HCT116 (cell line): Measurements from ENCODE around the gene PHACTR1. TPM values are rescaled to one million over a fixed set of nuclear protein-coding genes. Genes with fewer than 3 reads are reported as not detected.

ENCODE experiments used
- ATAC-seq: fragments of 200-7000 bp; cut with Tn5 transposase; 2 replicates; pipeline ENCODE4 v1.9.1; 2020; ENCODE audit warnings: mild to moderate bottlenecking, moderate library complexity
- BruUV-seq: library from RNA; stranded (reverse); fragments of 400-500 nt; replicated peaks from 2 replicates; lab custom pipeline; 2021; lab: Mats Ljungman, UMichigan
- CTCF ChIA-PET: fragments of 300-600 bp; sonication (Branson Sonifier 250); formaldehyde crosslinking; loops from one replicate; lab custom pipeline; 2021; ENCODE audit warnings: antibody characterized with exemption; lab: Charles Lee
- POLR2A ChIA-PET: fragments of 300-600, 350-600 bp; sonication (Branson Sonifier 250); formaldehyde crosslinking; loops from one replicate; lab custom pipeline; 2021; ENCODE audit warnings: antibody characterized with exemption; lab: Charles Lee
- RAD21 ChIA-PET, 2 experiments: fragments of 300-600 bp; sonication (Branson Sonifier 250); formaldehyde crosslinking; loops; one replicate each; lab custom pipeline; 2023; ENCODE audit warnings: low total read pairs in 2 of 2; ENCODE audit not compliant: uncharacterized antibody in 2 of 2, unreplicated experiment in 2 of 2, low non-redundant PET in 1 of 2; lab: Charles Lee
- DNase-seq: peaks from one replicate; pipeline ENCODE4 v3.0.0-alpha.2; 2010; ENCODE audit warnings: low read depth, low spot score
- H2AFZ ChIP-seq: fragments of 200-600 bp; shearing (Covaris generic), sonication (generic); 2 replicates; pipeline ENCODE4 v1.6.1; 2017; ENCODE audit warnings: low read depth, mixed run types, mixed read lengths, antibody characterized with exemption, low read length; ENCODE audit not compliant: poor library complexity, severe bottlenecking
- H3K27ac ChIP-seq: 2 replicates; pipeline ENCODE4 v1.5.1; 2012; ENCODE audit warnings: low read depth, low read length
- H3K27me3 ChIP-seq: fragments of 200-600 bp; sonication (generic); 2 replicates; pipeline ENCODE4 v1.6.1; 2016; ENCODE audit warnings: mixed run types, low read length, mixed read lengths; ENCODE audit not compliant: insufficient read depth
- H3K36me3 ChIP-seq, 2 experiments: fragments of 200-500 bp in 1 of 2; fragments of 200-600 bp in 1 of 2; sonication (Bioruptor generic) in 1 of 2; sonication (generic) in 1 of 2; 2 replicates each; pipeline versions ENCODE4 v1.5.1 to v1.6.1; 2014 to 2016; ENCODE audit warnings: low read length in 2 of 2, inconsistent platforms in 1 of 2, mixed read lengths in 1 of 2, mixed run types in 1 of 2; ENCODE audit not compliant: insufficient read depth in 2 of 2, control insufficient read depth in 1 of 2
- H3K4me1 ChIP-seq, 2 experiments: fragments of 200-600 bp in 1 of 2; sonication (generic) in 1 of 2; 2 replicates each; pipeline versions ENCODE4 v1.5.1 to v1.6.1; 2012 to 2017; ENCODE audit warnings: low read length in 2 of 2, inconsistent platforms in 1 of 2, mild to moderate bottlenecking in 1 of 2, mixed read lengths in 1 of 2, mixed run types in 1 of 2, moderate library complexity in 1 of 2; ENCODE audit not compliant: insufficient read depth in 2 of 2, control insufficient read depth in 1 of 2
- H3K4me2 ChIP-seq: fragments of 200-600 bp; sonication (generic); 2 replicates; pipeline ENCODE4 v1.6.1; 2017; ENCODE audit warnings: mixed run types, low read length, mixed read lengths
- H3K4me3 ChIP-seq, 2 experiments: fragments of 200-600 bp in 1 of 2; sonication (generic) in 1 of 2; replicated peaks in 1 of 2; 2 replicates each; pipeline ENCODE4 v1.5.1; 2011 to 2016; ENCODE audit warnings: low read length in 2 of 2, control low read depth in 1 of 2, low read depth in 1 of 2, mild to moderate bottlenecking in 1 of 2, mixed read lengths in 1 of 2, mixed run types in 1 of 2
- H3K79me2 ChIP-seq: fragments of 200-600 bp; sonication (generic); 2 replicates; pipeline ENCODE4 v1.6.1; 2017; ENCODE audit warnings: mild to moderate bottlenecking, mixed run types, low read length, moderate library complexity, mixed read lengths; ENCODE audit not compliant: insufficient read depth
- H3K9ac ChIP-seq: fragments of 200-600 bp; sonication (generic); 2 replicates; pipeline ENCODE4 v1.6.1; 2016; ENCODE audit warnings: low read length, mixed read lengths
- H3K9me2 ChIP-seq: fragments of 200-600 bp; sonication (generic), shearing (Covaris generic); 2 replicates; pipeline ENCODE4 v1.6.1; 2017; ENCODE audit warnings: mixed run types, mild to moderate bottlenecking, moderate library complexity; ENCODE audit not compliant: insufficient read depth
- H3K9me3 ChIP-seq, 2 experiments: fragments of 200-500 bp in 1 of 2; fragments of 200-600 bp in 1 of 2; sonication (Bioruptor generic) in 1 of 2; sonication (generic) in 1 of 2; 2 replicates each; pipeline ENCODE4 v1.6.1; 2014 to 2017; ENCODE audit warnings: low read length in 2 of 2, mixed read lengths in 2 of 2, inconsistent platforms in 1 of 2, low read depth in 1 of 2, mild to moderate bottlenecking in 1 of 2, mixed run types in 1 of 2, moderate library complexity in 1 of 2; ENCODE audit not compliant: control insufficient read depth in 1 of 2, insufficient read depth in 1 of 2
- H4K20me1 ChIP-seq: fragments of 200-600 bp; sonication (generic), shearing (Covaris generic); 2 replicates; pipeline ENCODE4 v1.6.1; 2017; ENCODE audit warnings: mixed run types, mild to moderate bottlenecking, moderate library complexity; ENCODE audit not compliant: insufficient read depth
- EGR1 ChIP-seq: IDR thresholded peaks from 2 replicates; pipeline ENCODE4 v1.6.1; 2012; ENCODE audit warnings: low read depth
- EZH2 ChIP-seq: fragments of 200-600 bp; sonication (generic); IDR thresholded peaks from 2 replicates; pipeline ENCODE4 v1.6.1; 2017; ENCODE audit warnings: antibody characterized with exemption, mixed run types
- EZH2phosphoT487 ChIP-seq: fragments of 200-600 bp; IDR thresholded peaks from 2 replicates; pipeline ENCODE4 v1.6.1; 2018; ENCODE audit warnings: antibody characterized with exemption, borderline replicate concordance
- JUND ChIP-seq: IDR thresholded peaks from 2 replicates; pipeline ENCODE4 v1.6.1; 2012
- MAX ChIP-seq: IDR thresholded peaks from 2 replicates; pipeline ENCODE4 v1.6.1; 2012
- POLR2AphosphoS5 ChIP-seq: IDR thresholded peaks from 2 replicates; pipeline ENCODE4 v1.6.1; 2011; ENCODE audit warnings: mild to moderate bottlenecking, low read depth, low read length, moderate library complexity
- REST ChIP-seq: IDR thresholded peaks from 2 replicates; pipeline ENCODE4 v1.6.1; 2012; ENCODE audit warnings: low read depth
- SIN3A ChIP-seq: IDR thresholded peaks from 2 replicates; pipeline ENCODE4 v1.6.1; 2012; ENCODE audit warnings: low read depth
- SP1 ChIP-seq: IDR thresholded peaks from 2 replicates; pipeline ENCODE4 v1.6.1; 2012; ENCODE audit warnings: low read depth
- SRF ChIP-seq: IDR thresholded peaks from 2 replicates; pipeline ENCODE4 v1.6.1; 2012; ENCODE audit warnings: low read depth
- TCF7L2 ChIP-seq: IDR thresholded peaks from 2 replicates; pipeline ENCODE4 v1.7.0; 2011; ENCODE audit warnings: borderline replicate concordance, inconsistent platforms; ENCODE audit not compliant: insufficient read depth, insufficient read length; ENCODE audit errors: extremely low read depth
- YY1 ChIP-seq: IDR thresholded peaks from 2 replicates; pipeline ENCODE4 v1.6.1; 2011; ENCODE audit warnings: low read length, low read depth, moderate library complexity, mild to moderate bottlenecking; ENCODE audit not compliant: insufficient replicate concordance; ENCODE audit errors: extremely low read depth
- ZBTB33 ChIP-seq: IDR thresholded peaks from 2 replicates; pipeline ENCODE4 v1.6.1; 2011; ENCODE audit warnings: mild to moderate bottlenecking, low read length, moderate library complexity; ENCODE audit not compliant: insufficient replicate concordance; ENCODE audit errors: extremely low read depth
- ZFX ChIP-seq: fragments of 450-650 bp; IDR thresholded peaks from 2 replicates; pipeline ENCODE4 v1.6.1; 2017
- intact Hi-C: fragments of 100-400 bp; cut with micrococcal nuclease; formaldehyde crosslinking; loops from 2 replicates; pipeline ENCODE4 v1.10.0; 2022
- total RNA-seq: library from RNA; stranded (reverse); gene quantifications from one replicate; pipeline ENCODE4 v1.2.1, GENCODE V29; 2021; ENCODE audit not compliant: unreplicated experiment

The PHACTR1 gene
- total RNA-seq, 1 experiment from 2014 or later: 0.17 TPM

GRCh38 chr6:13338038-13338437 is 621.5 kb downstream of the PHACTR1 start:
- no peak for DNase-seq
- H3K27ac ChIP-seq: no peak overlapping the region
- intact Hi-C loops: loop anchor here (5.0 kb wide), 1 partner anchor 729 kb away; no protein-coding TSS in a partner anchor
- H3K9ac ChIP-seq: no peak overlapping the region
- H2AFZ ChIP-seq: no peak overlapping the region
- peaks cover 0 to 6% of the 10 kb centered on the region in 2 experiments; a peak in 2 of 4 replicates for H3K4me1 ChIP-seq
- H4K20me1 ChIP-seq: no peaks in the 10 kb centered on the region
- ChIA-PET RAD21 (no interaction called here), POLR2A (no interaction called here), CTCF (interaction anchor here (0.9 to 1.8 kb wide), 5 partner anchors 200 to 729 kb away, joined by 3 to 8 read pairs (median 4); partner anchors contain the start of gene SIRT5)
- no peak overlapping the region for H3K4me2 ChIP-seq
- ATAC-seq: no peak
- no peaks in the 10 kb centered on the region for H3K9me2 ChIP-seq
- no peaks in the 10 kb centered on the region for H3K79me2 ChIP-seq
- H3K27me3 ChIP-seq: no peaks in the 10 kb centered on the region
- BruUV-seq: no TSS peak
- H3K4me3 ChIP-seq: no peak overlapping the region
- no peaks in the 10 kb centered on the region for H3K36me3 ChIP-seq
- no peaks in the 10 kb centered on the region for H3K9me3 ChIP-seq
- TF ChIP-seq EGR1: no peak
- TF ChIP-seq YY1: no peak
- TF ChIP-seq JUND: no peak
- TF ChIP-seq ZFX: no peak
- no peak for TF ChIP-seq MAX
- TF ChIP-seq EZH2: no peak
- TF ChIP-seq REST: no peak
- no peak for TF ChIP-seq SP1
- TF ChIP-seq ZBTB33: no peak
- no peak for TF ChIP-seq EZH2phosphoT487
- TF ChIP-seq POLR2AphosphoS5: no peak
- TF ChIP-seq TCF7L2: no peak
- TF ChIP-seq SIN3A: no peak
- TF ChIP-seq SRF: no peak
